SK-N-SH treated with all-trans-retinoic acid at 6 μM for 48 hours (cell line): ENCODE results near the gene TFDP1.
A peak's percentile ranks its signal among the peaks of the same experiment; 100 is the strongest.

ENCODE experiments used
- ATAC-seq: fragments of 200-7000 bp; cut with Tn5 transposase; 3 replicates; pipeline ENCODE4 v1.9.1; 2020; ENCODE audit warnings: mild to moderate bottlenecking, moderate library complexity
- ARNTL ChIP-seq: fragments of 450-650 bp; formaldehyde crosslinking; IDR thresholded peaks from 2 replicates; pipeline ENCODE4 v1.5.0; 2020; ENCODE audit warnings: low read depth, mild to moderate bottlenecking, moderate library complexity, borderline replicate concordance
- BACH2 ChIP-seq: fragments of 250-450 bp; sonication (Bioruptor Pico); IDR thresholded peaks from 2 replicates; pipeline ENCODE4 v1.9.0; 2021; ENCODE audit warnings: mild to moderate bottlenecking, borderline replicate concordance
- ESRRG ChIP-seq: fragments of 250-450 bp; sonication (Bioruptor Pico); IDR thresholded peaks from 2 replicates; pipeline ENCODE4 v1.6.1; 2021; ENCODE audit warnings: mild to moderate bottlenecking
- GLIS3 ChIP-seq: fragments of 250-450 bp; sonication (Bioruptor Pico); IDR thresholded peaks from 2 replicates; pipeline ENCODE4 v1.5.0; 2020; ENCODE audit warnings: mild to moderate bottlenecking, moderate library complexity
- ISL1 ChIP-seq: fragments of 250-450 bp; sonication (Bioruptor Pico); IDR thresholded peaks from 2 replicates; pipeline ENCODE4 v2.1.2; 2022; ENCODE audit warnings: mild to moderate bottlenecking, moderate library complexity
- OSR1 ChIP-seq: fragments of 250-450 bp; sonication (Bioruptor Pico); IDR thresholded peaks from 2 replicates; pipeline ENCODE4 v1.8.0; 2022; ENCODE audit warnings: moderate library complexity, mild to moderate bottlenecking, inconsistent platforms
- PPARA ChIP-seq: fragments of 250-450 bp; sonication (Bioruptor Pico); IDR thresholded peaks from 2 replicates; pipeline ENCODE4 v1.5.0; 2020; ENCODE audit warnings: mild to moderate bottlenecking, borderline replicate concordance
- RARB ChIP-seq: fragments of 250-450 bp; sonication (Bioruptor Pico); IDR thresholded peaks from 2 replicates; pipeline ENCODE4 v1.8.0; 2021; ENCODE audit warnings: mild to moderate bottlenecking, moderate library complexity
- SNAI2 ChIP-seq: fragments of 250-450 bp; sonication (Bioruptor Pico); IDR thresholded peaks from 2 replicates; pipeline ENCODE4 v1.5.0; 2020; ENCODE audit warnings: mild to moderate bottlenecking, moderate library complexity
- TCF4 ChIP-seq: fragments of 250-450 bp; sonication (Bioruptor Pico); IDR thresholded peaks from 2 replicates; pipeline ENCODE4 v1.8.0; 2021; ENCODE audit warnings: mild to moderate bottlenecking, moderate library complexity, borderline replicate concordance
- TOX ChIP-seq: fragments of 250-450 bp; sonication (Bioruptor Pico); IDR thresholded peaks from 2 replicates; pipeline ENCODE4 v1.8.0; 2021; ENCODE audit warnings: mild to moderate bottlenecking, moderate library complexity, borderline replicate concordance
- ZC3H10 ChIP-seq: fragments of 250-450 bp; sonication (Bioruptor Pico); IDR thresholded peaks from 2 replicates; pipeline ENCODE4 v1.5.1; 2021; ENCODE audit warnings: mild to moderate bottlenecking, moderate library complexity
- ZFP3 ChIP-seq: fragments of 250-450 bp; sonication (Bioruptor Pico); IDR thresholded peaks from 2 replicates; pipeline ENCODE4 v1.5.0; 2020; ENCODE audit warnings: mild to moderate bottlenecking, moderate library complexity
- ZFP30 ChIP-seq: fragments of 450-650 bp; formaldehyde crosslinking; IDR thresholded peaks from 2 replicates; pipeline ENCODE4 v1.5.0; 2022; ENCODE audit warnings: mild to moderate bottlenecking, moderate library complexity
- ZNF565 ChIP-seq: fragments of 450-650 bp; formaldehyde crosslinking; conservative IDR thresholded peaks from 2 replicates; pipeline ENCODE4 v1.5.0; 2020; ENCODE audit warnings: low read depth, mild to moderate bottlenecking, moderate library complexity
- ZNF70 ChIP-seq: fragments of 450-650 bp; formaldehyde crosslinking; IDR thresholded peaks from 2 replicates; pipeline ENCODE4 v1.5.0; 2020; ENCODE audit warnings: mild to moderate bottlenecking, moderate library complexity
- ZNF8 ChIP-seq: fragments of 450-650 bp; formaldehyde crosslinking; IDR thresholded peaks from 2 replicates; pipeline ENCODE4 v1.5.0; 2020; ENCODE audit warnings: mild to moderate bottlenecking, moderate library complexity
- TF ChIP-seq, protein P1 (sequence below): fragments of 250-450 bp; sonication (Bioruptor Pico); IDR thresholded peaks from 2 replicates; pipeline ENCODE4 v1.5.1; 2021; ENCODE audit warnings: mild to moderate bottlenecking, moderate library complexity
- TF ChIP-seq, protein P2 (sequence below): fragments of 250-450 bp; sonication (Bioruptor Pico); IDR thresholded peaks from 2 replicates; pipeline ENCODE4 v1.8.0; 2020; ENCODE audit warnings: mild to moderate bottlenecking, moderate library complexity, borderline replicate concordance
- TF ChIP-seq, protein P3 (sequence below): fragments of 250-450 bp; sonication (Bioruptor Pico); IDR thresholded peaks from 2 replicates; pipeline ENCODE4 v1.8.0; 2021; ENCODE audit warnings: low read depth, mild to moderate bottlenecking, moderate library complexity, borderline replicate concordance
- TF ChIP-seq, protein P4 (sequence below): fragments of 250-450 bp; sonication (Bioruptor Pico); IDR thresholded peaks from 2 replicates; pipeline ENCODE4 v1.5.1; 2020; ENCODE audit warnings: low read depth, mild to moderate bottlenecking, moderate library complexity
- TF ChIP-seq, protein P5 (sequence below): fragments of 250-450 bp; sonication (Bioruptor Pico); IDR thresholded peaks from 2 replicates; pipeline ENCODE4 v1.5.0; 2020; ENCODE audit warnings: mild to moderate bottlenecking, moderate library complexity

TFDP1 gene

DNA sequence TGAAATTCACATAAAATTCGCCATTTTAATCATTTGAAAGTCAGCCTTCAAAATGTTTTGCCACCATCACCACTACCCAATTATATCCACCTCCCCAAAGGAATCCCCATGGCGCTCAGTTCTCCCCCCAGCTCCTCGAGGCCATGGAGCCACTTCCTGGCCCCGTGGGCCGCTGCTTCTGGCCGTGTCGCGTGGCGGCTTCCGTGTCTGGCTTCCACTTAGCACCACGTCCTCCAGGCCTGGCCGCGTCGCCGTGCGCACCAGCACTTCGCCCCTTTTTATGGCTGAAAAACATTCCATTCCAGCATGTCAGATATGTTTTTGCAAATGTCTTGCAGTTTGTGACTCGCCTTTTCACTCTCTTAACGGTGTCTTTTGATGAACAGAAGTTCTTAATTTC lies 47.3 kb upstream of the TFDP1 start:
- ATAC-seq = no peak
- TF ChIP-seq ARNTL (no peak), ZFP3 (CRISPR knock-in tag) (no peak), TOX (no peak), OSR1 (no peak), ZFP30 (CRISPR knock-in tag) (no peak), RARB (CRISPR knock-in tag) (no peak), GLIS3 (CRISPR knock-in tag) (no peak), ZC3H10 (CRISPR knock-in tag) (no peak), SNAI2 (no peak), ESRRG (CRISPR knock-in tag) (no peak), ZNF8 (CRISPR knock-in tag) (no peak), PPARA (CRISPR knock-in tag) (no peak), ZNF565 (CRISPR knock-in tag) (no peak), TCF4 (CRISPR knock-in tag) (no peak)
- TF ChIP-seq, protein P1, sequence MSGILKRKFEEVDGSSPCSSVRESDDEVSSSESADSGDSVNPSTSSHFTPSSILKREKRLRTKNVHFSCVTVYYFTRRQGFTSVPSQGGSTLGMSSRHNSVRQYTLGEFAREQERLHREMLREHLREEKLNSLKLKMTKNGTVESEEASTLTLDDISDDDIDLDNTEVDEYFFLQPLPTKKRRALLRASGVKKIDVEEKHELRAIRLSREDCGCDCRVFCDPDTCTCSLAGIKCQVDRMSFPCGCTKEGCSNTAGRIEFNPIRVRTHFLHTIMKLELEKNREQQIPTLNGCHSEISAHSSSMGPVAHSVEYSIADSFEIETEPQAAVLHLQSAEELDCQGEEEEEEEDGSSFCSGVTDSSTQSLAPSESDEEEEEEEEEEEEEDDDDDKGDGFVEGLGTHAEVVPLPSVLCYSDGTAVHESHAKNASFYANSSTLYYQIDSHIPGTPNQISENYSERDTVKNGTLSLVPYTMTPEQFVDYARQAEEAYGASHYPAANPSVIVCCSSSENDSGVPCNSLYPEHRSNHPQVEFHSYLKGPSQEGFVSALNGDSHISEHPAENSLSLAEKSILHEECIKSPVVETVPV (CRISPR knock-in tag) = no peak
- TF ChIP-seq, protein P2, sequence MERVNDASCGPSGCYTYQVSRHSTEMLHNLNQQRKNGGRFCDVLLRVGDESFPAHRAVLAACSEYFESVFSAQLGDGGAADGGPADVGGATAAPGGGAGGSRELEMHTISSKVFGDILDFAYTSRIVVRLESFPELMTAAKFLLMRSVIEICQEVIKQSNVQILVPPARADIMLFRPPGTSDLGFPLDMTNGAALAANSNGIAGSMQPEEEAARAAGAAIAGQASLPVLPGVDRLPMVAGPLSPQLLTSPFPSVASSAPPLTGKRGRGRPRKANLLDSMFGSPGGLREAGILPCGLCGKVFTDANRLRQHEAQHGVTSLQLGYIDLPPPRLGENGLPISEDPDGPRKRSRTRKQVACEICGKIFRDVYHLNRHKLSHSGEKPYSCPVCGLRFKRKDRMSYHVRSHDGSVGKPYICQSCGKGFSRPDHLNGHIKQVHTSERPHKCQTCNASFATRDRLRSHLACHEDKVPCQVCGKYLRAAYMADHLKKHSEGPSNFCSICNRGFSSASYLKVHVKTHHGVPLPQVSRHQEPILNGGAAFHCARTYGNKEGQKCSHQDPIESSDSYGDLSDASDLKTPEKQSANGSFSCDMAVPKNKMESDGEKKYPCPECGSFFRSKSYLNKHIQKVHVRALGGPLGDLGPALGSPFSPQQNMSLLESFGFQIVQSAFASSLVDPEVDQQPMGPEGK (CRISPR knock-in tag) = no peak
- TF ChIP-seq, protein P3, sequence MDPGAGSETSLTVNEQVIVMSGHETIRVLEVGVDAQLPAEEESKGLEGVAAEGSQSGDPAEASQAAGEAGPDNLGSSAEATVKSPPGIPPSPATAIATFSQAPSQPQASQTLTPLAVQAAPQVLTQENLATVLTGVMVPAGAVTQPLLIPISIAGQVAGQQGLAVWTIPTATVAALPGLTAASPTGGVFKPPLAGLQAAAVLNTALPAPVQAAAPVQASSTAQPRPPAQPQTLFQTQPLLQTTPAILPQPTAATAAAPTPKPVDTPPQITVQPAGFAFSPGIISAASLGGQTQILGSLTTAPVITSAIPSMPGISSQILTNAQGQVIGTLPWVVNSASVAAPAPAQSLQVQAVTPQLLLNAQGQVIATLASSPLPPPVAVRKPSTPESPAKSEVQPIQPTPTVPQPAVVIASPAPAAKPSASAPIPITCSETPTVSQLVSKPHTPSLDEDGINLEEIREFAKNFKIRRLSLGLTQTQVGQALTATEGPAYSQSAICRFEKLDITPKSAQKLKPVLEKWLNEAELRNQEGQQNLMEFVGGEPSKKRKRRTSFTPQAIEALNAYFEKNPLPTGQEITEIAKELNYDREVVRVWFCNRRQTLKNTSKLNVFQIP (CRISPR knock-in tag) = no peak
- TF ChIP-seq, protein P4, sequence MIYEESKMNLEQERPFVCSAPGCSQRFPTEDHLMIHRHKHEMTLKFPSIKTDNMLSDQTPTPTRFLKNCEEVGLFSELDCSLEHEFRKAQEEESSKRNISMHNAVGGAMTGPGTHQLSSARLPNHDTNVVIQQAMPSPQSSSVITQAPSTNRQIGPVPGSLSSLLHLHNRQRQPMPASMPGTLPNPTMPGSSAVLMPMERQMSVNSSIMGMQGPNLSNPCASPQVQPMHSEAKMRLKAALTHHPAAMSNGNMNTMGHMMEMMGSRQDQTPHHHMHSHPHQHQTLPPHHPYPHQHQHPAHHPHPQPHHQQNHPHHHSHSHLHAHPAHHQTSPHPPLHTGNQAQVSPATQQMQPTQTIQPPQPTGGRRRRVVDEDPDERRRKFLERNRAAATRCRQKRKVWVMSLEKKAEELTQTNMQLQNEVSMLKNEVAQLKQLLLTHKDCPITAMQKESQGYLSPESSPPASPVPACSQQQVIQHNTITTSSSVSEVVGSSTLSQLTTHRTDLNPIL = no peak

DNA sequence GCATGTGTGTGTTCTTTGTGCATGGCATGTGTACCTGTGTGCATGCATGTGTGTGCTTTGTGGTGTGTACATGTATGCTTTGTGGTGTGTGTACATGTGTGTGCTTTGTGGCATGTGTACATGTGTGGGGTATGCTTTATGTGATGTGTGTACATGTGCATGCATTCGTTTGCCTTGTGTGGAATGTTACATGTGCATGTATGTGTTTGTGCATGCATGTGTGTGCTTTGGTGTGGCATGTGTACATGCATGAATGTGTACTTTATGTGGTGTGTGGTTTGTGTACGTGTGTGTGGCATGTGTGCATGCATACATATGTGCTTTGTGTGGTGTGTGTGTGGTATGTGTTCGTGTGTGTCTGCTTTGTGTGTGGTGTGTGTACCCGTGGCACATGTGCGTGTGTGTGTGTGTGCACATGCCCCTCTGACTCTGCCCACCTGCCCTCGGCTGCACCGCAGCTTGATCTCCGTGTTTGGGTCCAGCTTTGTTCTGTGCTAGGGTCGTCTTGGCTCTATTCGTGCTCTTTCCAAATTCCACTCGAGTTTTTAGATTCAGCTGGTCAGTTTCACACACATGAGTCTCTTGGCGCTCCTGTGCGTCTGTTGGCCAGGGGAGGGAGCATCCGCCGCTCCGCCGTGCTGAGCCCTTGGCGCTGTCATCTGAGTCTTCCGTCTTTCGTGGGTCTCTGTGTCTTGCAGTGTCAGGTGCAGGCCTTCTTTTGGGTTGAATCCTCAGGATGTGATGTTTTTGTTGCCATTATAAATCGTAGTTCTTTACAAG lies 46.5 kb upstream of the TFDP1 start:
- ATAC-seq = peak; percentile 53
- TF ChIP-seq ZNF70 (CRISPR knock-in tag) = no peak
- no peak for TF ChIP-seq ISL1
- TF ChIP-seq, protein P3 (CRISPR knock-in tag) = no peak
- TF ChIP-seq, protein P1 (CRISPR knock-in tag) = no peak

DNA sequence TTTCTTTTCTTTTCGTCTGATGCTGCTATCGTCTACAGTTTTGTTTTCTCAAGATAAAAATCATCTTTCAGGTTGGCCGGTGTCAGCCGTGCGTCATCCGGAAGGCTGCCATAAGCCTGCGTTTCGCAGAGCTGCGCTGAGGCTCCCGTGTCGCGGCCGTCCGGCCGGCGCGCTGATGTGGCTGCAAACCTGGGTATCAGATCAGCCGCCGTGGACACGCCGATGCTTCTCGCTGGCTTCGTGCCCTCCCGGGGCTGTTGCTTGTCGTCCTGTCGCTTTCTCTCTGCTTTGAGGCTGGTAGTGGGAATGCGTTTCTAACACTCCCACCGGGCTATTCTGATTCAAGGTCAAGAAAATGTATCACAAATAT lies 45.9 kb upstream of the TFDP1 start:
- peak; percentile 85 for ATAC-seq
- no peak for TF ChIP-seq OSR1
- TF ChIP-seq, protein P3 (CRISPR knock-in tag) = no peak
- no peak for TF ChIP-seq ZFP30 (CRISPR knock-in tag)
- no peak for TF ChIP-seq PPARA (CRISPR knock-in tag)
- TF ChIP-seq ZNF8 (CRISPR knock-in tag) = no peak
- TF ChIP-seq, protein P4 = no peak
- TF ChIP-seq, protein P5, sequence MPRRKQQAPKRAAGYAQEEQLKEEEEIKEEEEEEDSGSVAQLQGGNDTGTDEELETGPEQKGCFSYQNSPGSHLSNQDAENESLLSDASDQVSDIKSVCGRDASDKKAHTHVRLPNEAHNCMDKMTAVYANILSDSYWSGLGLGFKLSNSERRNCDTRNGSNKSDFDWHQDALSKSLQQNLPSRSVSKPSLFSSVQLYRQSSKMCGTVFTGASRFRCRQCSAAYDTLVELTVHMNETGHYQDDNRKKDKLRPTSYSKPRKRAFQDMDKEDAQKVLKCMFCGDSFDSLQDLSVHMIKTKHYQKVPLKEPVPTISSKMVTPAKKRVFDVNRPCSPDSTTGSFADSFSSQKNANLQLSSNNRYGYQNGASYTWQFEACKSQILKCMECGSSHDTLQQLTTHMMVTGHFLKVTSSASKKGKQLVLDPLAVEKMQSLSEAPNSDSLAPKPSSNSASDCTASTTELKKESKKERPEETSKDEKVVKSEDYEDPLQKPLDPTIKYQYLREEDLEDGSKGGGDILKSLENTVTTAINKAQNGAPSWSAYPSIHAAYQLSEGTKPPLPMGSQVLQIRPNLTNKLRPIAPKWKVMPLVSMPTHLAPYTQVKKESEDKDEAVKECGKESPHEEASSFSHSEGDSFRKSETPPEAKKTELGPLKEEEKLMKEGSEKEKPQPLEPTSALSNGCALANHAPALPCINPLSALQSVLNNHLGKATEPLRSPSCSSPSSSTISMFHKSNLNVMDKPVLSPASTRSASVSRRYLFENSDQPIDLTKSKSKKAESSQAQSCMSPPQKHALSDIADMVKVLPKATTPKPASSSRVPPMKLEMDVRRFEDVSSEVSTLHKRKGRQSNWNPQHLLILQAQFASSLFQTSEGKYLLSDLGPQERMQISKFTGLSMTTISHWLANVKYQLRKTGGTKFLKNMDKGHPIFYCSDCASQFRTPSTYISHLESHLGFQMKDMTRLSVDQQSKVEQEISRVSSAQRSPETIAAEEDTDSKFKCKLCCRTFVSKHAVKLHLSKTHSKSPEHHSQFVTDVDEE (CRISPR knock-in tag) = no peak
- TF ChIP-seq ZC3H10 (CRISPR knock-in tag) = no peak
- TF ChIP-seq SNAI2 = no peak
- no peak for TF ChIP-seq BACH2 (CRISPR knock-in tag)
